Measurements from ENCODE around the gene HPRT1.

GRCh38 chrX:134457708-134458107 is 2.3 kb upstream of the HPRT1 start:
- TF ChIP-seq CTCF (IDR thresholded peaks at IDR 0.05): no peak
- no peak for TF ChIP-seq POLR2A (IDR thresholded peaks at IDR 0.05)
- no peak for TF ChIP-seq EP300 (IDR thresholded peaks at IDR 0.05)
- TF ChIP-seq POLR2AphosphoS5 (IDR thresholded peaks at IDR 0.05): no peak

Measured in suprapubic skin (tissue), 4 donors.